Measurements from ENCODE around the gene PDZD2. TPM values are rescaled to one million over a fixed set of nuclear protein-coding genes. Genes with fewer than 3 reads are reported as not detected.

PDZD2 gene
- total and polyA plus RNA-seq, 12 donors: 2.2 to 10.3 (median 5.0) TPM

GRCh38 chr5:32067774-32068470 lies 429.0 kb downstream of the PDZD2 start:
- no peak for DNase-seq
- Histone ChIP-seq H3K9me3 (replicated peaks in 1 of 3) (no peaks in the 10 kb centered on the region), H3K36me3 (replicated peaks in 1 of 2) (no peaks in the 10 kb centered on the region), H3K4me1 (replicated peaks in 1 of 2) (no peaks in the 10 kb centered on the region), H3K4me3 (no peak overlapping the region), H3K27me3 (no peaks in the 10 kb centered on the region), H3K27ac (no peak overlapping the region)
- 85 to 89% (median 88%) methylated on average over 5 of the region's 5 CpGs for WGBS, 4 donors
- intact Hi-C loops (cut with DNase I): no loop called here
- TF ChIP-seq, protein P1, sequence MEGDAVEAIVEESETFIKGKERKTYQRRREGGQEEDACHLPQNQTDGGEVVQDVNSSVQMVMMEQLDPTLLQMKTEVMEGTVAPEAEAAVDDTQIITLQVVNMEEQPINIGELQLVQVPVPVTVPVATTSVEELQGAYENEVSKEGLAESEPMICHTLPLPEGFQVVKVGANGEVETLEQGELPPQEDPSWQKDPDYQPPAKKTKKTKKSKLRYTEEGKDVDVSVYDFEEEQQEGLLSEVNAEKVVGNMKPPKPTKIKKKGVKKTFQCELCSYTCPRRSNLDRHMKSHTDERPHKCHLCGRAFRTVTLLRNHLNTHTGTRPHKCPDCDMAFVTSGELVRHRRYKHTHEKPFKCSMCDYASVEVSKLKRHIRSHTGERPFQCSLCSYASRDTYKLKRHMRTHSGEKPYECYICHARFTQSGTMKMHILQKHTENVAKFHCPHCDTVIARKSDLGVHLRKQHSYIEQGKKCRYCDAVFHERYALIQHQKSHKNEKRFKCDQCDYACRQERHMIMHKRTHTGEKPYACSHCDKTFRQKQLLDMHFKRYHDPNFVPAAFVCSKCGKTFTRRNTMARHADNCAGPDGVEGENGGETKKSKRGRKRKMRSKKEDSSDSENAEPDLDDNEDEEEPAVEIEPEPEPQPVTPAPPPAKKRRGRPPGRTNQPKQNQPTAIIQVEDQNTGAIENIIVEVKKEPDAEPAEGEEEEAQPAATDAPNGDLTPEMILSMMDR (IDR thresholded peaks at IDR 0.05): no peak
- TF ChIP-seq POLR2A (IDR thresholded peaks at IDR 0.05): no peak

GRCh38 chr5:32068561-32068960 lies 429.6 kb downstream of the PDZD2 start:
- Histone ChIP-seq H3K4me3 (no peak overlapping the region), H3K27me3 (no peaks in the 10 kb centered on the region), H3K4me1 (replicated peaks in 1 of 2) (no peaks in the 10 kb centered on the region), H3K9me3 (replicated peaks in 1 of 3) (no peaks in the 10 kb centered on the region), H3K27ac (no peak overlapping the region), H3K36me3 (replicated peaks in 1 of 2) (no peaks in the 10 kb centered on the region)
- TF ChIP-seq, protein P1 (IDR thresholded peaks at IDR 0.05): no peak
- TF ChIP-seq POLR2A (IDR thresholded peaks at IDR 0.05): no peak
- WGBS, 4 donors: 61 to 89% (median 72%) methylated on average over 2 of the region's 2 CpGs
- intact Hi-C loops (cut with DNase I): no loop called here
- no peak for DNase-seq

- no peaks in the 10 kb centered on the region for H3K9me3 ChIP-seq (replicated peaks in 1 of 3)
- TF ChIP-seq, protein P1 (IDR thresholded peaks at IDR 0.05): no peak
- no peak for TF ChIP-seq POLR2A (IDR thresholded peaks at IDR 0.05)
- H3K4me1 ChIP-seq (replicated peaks in 1 of 2): no peaks in the 10 kb centered on the region
- H3K27me3 ChIP-seq: no peaks in the 10 kb centered on the region
- H3K4me3 ChIP-seq: no peak overlapping the region
- DNase-seq: no peak
- WGBS, 4 donors: 86 to 94% (median 91%) methylated on average over 3 of the region's 3 CpGs
- intact Hi-C loops (cut with DNase I): no loop called here
- H3K36me3 ChIP-seq (replicated peaks in 1 of 2): no peaks in the 10 kb centered on the region
- no peak overlapping the region for H3K27ac ChIP-seq
Measured at GRCh38 chr5:32069396-32069795, 430.5 kb downstream of the PDZD2 start.

- Histone ChIP-seq H3K27ac (no peak overlapping the region), H3K4me3 (no peak overlapping the region), H3K27me3 (no peaks in the 10 kb centered on the region), H3K4me1 (replicated peaks in 1 of 2) (no peaks in the 10 kb centered on the region), H3K36me3 (replicated peaks in 1 of 2) (no peaks in the 10 kb centered on the region), H3K9me3 (replicated peaks in 1 of 3) (no peaks in the 10 kb centered on the region)
- DNase-seq: no peak
- intact Hi-C loops (cut with DNase I): loop anchor here in 1 of 2 donors (10.0 kb wide), 1 partner anchor 487 kb away; no protein-coding TSS in a partner anchor
- TF ChIP-seq, protein P1 (IDR thresholded peaks at IDR 0.05): no peak
- no peak for TF ChIP-seq POLR2A (IDR thresholded peaks at IDR 0.05)
- 85 to 92% (median 90%) methylated on average over 7 of the region's 7 CpGs for WGBS, 4 donors
Measured at GRCh38 chr5:32071351-32071944, 432.5 kb downstream of the PDZD2 start.
